GM19324 (cell line): ENCODE data around the gene PGBD1.

ENCODE experiments used
- ATAC-seq: cut with Tn5 transposase; IDR thresholded peaks from one replicate; pipeline ENCODE4 v1.9.1; 2021; ENCODE audit warnings: mild to moderate bottlenecking, moderate library complexity; ENCODE audit not compliant: unreplicated experiment, low FRiP score

PGBD1 gene

GRCh38 chr6:28281288-28282064, at the start of gene PGBD1:
Gene PGBD1, plus strand, starts transcription at chr6:28281572. Its CDS starts 2,242 bp downstream, at chr6:28283814.
- ATAC-seq = peak; percentile 87

- ATAC-seq = no peak
These were observed 48.6 kb upstream of the PGBD1 start for GRCh38 chr6:28232785-28233184.

GRCh38 chr6:28235912-28236452, 45.4 kb upstream of the PGBD1 start:
- ATAC-seq = no peak

GRCh38 chr6:28239636-28240035, 41.7 kb upstream of the PGBD1 start:
- peak; percentile 49 for ATAC-seq

- no peak for ATAC-seq
These were observed 40.9 kb upstream of the PGBD1 start for GRCh38 chr6:28240471-28240870.

- ATAC-seq = no peak
These were observed 37.4 kb upstream of the PGBD1 start for GRCh38 chr6:28243946-28244345.

- ATAC-seq = no peak
These were observed 36.0 kb upstream of the PGBD1 start for GRCh38 chr6:28245206-28245941.

- ATAC-seq = no peak
These were observed 32.5 kb upstream of the PGBD1 start for GRCh38 chr6:28248916-28249315.

- no peak for ATAC-seq
These were observed 30.6 kb upstream of the PGBD1 start for GRCh38 chr6:28250747-28251146.

GRCh38 chr6:28251661-28252008, 29.7 kb upstream of the PGBD1 start:
- peak; percentile 41 for ATAC-seq

- ATAC-seq = peak; percentile 87
These were observed 29.1 kb upstream of the PGBD1 start, which contains the start of gene ZKSCAN4 for GRCh38 chr6:28252009-28252975. Gene ZKSCAN4, minus strand, starts transcription at chr6:28252269. Its CDS starts 289 bp downstream, at chr6:28251980.

GRCh38 chr6:28254121-28254519, 27.3 kb upstream of the PGBD1 start:
- ATAC-seq = no peak

GRCh38 chr6:28257042-28257441, 24.3 kb upstream of the PGBD1 start:
- ATAC-seq = no peak

- ATAC-seq = no peak
These were observed 22.2 kb upstream of the PGBD1 start, which contains the start of gene NKAPL for GRCh38 chr6:28258877-28259777. Gene NKAPL, plus strand, starts transcription at chr6:28259297. Its CDS starts 75 bp downstream, at chr6:28259372.

- ATAC-seq = no peak
These were observed 17.4 kb upstream of the PGBD1 start for GRCh38 chr6:28263922-28264321.

GRCh38 chr6:28264834-28265401, 16.5 kb upstream of the PGBD1 start:
- no peak for ATAC-seq

- no peak for ATAC-seq
These were observed 14.8 kb upstream of the PGBD1 start for GRCh38 chr6:28266563-28266961.

GRCh38 chr6:28266962-28267694, 14.2 kb upstream of the PGBD1 start, which contains the start of gene ZSCAN26:
Gene ZSCAN26, plus strand, starts transcription at chr6:28267143. Its CDS starts 4,777 bp downstream, at chr6:28271920.
- peak; percentile 95 for ATAC-seq
